Middle frontal gyrus (tissue), 1 donor: ENCODE results near the gene RPL3.

Source experiments
- DNase-seq: peaks from one replicate; pipeline ENCODE4 v3.0.0-alpha.2; 2015; ENCODE audit warnings: low spot score; ENCODE audit errors: extremely low spot score

Gene RPL3

DNA sequence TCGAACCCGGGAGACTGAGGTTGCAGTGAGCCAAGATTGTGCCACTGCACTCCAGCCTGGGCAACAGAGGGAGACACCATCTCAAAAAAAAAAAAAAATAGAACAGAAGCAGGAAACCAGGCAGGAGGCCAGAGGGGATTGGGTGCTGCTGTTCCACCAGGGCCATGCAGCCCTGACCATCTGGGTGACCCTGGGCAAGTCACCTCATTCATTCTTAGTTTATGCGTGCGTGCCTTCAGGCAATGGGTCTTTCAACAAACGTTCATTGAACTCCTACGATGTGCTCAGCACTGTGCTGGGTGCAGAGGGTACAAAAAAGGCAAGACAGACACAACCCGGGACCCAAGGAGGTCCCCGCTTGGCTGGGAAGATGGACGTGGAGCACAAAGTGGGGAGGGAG, 18.3 kb downstream of the RPL3 start:
- no peak for DNase-seq

GRCh38 chr22:39300186-39300830, 19.1 kb downstream of the RPL3 start:
- no peak for DNase-seq

- DNase-seq, result no peak
These were observed 19.6 kb downstream of the RPL3 start for GRCh38 chr22:39299829-39300178.

GRCh38 chr22:39298241-39298987, 21.0 kb downstream of the RPL3 start:
- no peak for DNase-seq

DNA sequence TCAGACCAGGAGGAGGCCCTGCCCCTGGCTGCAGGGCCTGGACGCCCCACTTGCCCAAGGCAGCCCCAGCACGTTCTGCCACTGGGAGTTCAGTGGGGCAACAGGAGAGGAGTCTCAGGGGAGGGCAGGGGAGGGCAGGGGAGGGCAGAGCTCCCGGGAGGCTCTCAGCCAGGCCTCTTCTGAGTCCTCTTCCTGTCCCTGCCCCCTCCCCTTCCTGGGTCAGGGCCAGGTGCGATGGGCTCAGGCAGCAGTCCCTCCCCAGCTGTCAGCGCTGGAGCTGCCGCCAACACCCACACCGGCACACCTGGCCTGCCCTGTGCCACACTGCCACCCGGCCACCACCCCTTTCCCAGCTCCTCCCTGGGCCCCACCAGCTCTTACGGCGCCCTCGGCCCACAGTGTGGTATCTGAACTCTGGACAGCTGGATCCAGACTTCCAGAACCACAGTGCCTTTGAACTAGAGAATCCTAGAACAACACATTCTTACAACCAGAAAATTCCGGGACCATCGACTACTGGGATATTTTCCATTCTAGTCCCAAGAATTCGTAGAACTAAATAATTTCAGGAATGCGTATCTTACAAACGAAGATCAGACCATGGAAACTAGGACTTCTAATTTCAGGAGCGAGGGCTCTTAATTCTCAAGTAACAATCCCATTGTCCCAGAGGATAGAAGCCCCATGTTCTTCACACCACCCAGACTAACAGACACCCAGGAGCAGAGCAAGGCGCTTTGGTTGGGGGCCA, 21.8 kb downstream of the RPL3 start:
- DNase-seq, result no peak

DNA sequence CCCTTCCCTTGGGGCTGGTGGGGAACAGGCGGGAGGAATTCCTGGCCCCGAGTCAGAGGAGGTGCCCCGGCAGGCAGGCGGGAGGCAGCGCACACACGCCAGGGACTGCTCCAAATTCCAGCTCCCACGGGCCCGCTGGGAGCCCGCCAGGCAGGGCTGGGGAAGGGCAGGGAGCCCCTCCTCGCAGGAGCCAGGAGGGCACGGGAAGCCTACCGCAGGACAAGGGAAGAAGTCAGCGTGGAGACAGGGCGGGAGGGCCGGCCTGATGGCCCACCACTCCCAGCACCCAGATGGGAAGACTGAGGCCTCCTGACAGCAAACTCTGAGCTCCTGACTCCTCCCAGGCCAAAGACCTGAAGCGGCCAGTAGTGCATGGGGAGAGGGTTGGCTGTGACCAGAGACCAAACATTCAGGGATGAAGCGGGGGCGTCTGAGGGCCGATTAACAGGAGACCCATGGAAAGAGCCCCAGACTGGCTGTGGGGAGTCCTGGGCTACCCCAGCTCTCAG, 22.4 kb downstream of the RPL3 start:
- DNase-seq, result no peak

GRCh38 chr22:39296535-39296934, 22.9 kb downstream of the RPL3 start:
- no peak for DNase-seq

- no peak for DNase-seq
These were observed 24.6 kb downstream of the RPL3 start for GRCh38 chr22:39294571-39295468.

DNA sequence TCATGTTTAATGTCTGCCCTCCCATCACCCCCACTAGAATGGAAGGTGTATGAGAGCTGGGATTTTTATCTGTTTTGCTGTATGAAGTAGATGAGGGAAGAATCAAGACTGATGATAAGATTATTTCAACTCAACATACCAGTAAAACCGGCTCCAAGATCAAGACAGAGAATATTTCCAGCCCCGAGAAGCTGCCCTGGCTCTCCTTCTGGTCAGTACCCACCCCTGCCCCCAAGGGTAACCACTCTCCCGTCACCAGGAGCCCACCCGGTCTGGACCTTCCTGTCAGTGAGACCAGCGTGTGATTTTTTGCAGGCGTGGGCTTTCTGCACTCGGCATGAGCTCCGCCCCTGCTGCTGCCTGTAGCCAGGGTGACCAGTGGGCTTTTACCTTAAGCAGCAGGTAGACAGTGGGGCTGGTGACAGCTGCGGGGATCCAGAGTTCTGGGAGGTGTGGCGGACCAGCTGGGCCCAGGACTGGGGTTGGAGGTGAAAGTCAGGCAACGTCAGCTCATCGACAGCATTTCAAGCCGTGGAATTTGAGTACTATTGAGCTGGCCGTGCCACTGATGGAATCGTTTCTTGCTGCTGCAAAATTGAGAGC, 25.6 kb downstream of the RPL3 start:
- no peak for DNase-seq

- no peak for DNase-seq
These were observed 26.8 kb downstream of the RPL3 start for GRCh38 chr22:39292561-39293074.

DNA sequence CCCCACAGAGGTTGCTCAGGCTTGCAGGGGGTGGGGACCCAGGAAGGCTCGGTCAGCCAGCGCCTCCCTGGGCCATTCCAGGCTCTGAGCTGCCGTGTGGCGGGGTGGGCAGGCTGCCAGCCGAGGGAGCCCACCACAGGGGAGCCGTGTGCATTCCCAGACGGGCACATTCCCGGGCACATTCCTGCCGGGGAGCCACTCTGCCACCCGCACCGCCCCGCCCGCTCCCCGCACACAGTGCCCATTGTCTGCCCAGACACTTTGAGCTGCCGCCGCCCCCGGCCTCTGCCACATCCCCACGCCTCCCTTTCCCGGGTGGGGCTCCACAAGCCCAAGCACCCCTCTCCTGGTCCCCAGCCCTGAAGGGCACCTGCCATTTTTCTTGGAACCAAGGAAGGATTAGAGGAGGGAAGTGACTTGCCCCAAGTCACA, 27.4 kb downstream of the RPL3 start:
- DNase-seq, result no peak

DNA sequence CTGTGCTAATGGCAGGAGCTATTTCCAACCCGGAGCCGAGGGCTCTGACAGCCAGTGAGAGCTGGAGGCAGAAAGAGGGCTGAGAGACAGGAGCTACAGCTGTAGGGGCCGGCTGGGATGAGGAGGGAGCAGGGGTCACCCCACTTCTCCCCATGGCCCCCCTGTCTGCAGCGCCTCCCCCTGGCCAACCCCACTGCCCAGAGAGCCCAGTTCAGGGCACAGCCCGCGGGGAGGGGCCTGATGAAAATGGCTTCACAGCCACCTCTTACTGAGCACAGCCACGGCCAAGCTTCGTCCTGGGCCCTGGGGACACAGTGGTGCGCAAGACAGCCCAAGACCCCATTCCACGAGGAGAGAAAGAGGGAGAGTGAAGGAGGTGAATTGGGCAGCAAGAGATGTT, 27.9 kb downstream of the RPL3 start:
- no peak for DNase-seq

DNA sequence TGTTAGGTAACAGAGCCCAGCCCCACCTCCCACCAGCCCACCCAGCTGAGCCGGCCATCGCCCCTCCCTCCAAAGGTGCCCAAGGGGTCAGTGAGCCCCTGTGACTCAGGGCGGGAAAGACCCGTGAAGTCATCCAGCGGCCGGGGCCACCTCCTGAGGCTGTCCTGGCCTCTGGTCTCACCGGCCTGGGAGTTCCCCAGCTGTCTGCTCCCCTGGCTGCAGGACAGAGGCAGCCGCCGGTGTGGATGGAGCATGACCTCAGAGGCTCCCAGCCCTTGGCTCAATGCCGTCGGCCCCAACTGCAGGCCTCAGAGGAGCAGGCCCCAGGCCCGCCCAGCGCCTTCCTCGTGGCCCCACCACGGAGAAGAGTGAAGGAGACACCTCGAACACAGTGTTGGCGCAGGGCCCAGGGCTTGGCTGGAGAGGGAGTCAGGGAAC, 28.7 kb downstream of the RPL3 start:
- no peak for DNase-seq

DNA sequence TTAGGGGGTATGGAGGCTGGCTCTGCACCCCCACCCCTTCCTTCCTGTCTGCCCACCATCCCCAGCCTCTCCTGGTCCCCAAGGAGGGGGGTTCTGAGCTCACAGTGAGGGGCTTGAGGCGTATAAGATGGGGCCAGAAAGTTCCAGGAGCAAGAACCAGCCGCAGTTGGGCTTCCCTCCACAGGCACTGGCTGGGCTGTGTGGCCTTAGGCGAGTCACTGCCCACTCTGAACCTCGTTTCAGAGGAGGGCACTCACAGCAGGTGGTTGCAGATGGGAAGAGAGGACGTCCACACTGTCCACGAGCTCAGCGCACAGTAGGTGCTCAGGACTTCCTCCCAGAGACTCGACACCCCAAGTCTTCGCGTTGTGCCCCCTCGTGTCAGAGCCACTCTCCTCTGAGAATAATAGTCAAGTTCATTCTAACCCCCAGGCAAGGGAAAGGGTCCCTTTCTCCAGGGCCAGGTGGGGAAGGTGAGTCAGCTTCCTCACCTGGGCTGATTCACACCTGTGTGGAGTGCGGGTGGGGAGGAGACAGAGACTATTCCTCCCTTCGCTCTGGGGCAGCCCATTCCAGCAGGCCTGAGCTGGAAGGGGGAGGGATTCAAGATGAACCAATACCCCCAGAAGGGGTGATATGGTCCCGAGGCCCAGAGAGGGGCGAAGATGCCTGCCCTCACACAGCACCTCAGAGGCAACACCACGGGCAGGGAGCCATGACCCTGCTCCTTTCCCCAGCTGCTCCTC, 29.3 kb downstream of the RPL3 start:
- DNase-seq, result no peak

DNA sequence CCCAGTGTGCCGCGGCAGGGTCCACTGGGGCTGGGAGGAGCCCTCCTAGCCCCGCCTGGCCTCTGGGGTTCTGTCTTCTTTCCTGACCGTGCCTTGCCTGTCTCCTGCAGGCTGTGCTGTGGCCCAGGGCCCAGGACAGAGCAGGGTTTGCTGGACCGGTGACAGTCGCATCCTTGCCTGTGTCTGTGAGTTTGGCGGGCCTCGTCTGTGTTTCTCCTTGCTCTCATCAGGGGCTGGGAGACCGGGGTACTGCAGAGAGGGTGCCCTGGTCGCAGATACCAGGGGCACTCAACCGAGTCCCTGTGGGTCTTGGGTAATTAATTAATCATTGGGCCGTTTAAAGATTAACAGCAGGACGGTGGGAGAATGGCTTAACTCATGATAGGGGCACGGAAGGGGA, 29.9 kb downstream of the RPL3 start:
- DNase-seq, result no peak

DNA sequence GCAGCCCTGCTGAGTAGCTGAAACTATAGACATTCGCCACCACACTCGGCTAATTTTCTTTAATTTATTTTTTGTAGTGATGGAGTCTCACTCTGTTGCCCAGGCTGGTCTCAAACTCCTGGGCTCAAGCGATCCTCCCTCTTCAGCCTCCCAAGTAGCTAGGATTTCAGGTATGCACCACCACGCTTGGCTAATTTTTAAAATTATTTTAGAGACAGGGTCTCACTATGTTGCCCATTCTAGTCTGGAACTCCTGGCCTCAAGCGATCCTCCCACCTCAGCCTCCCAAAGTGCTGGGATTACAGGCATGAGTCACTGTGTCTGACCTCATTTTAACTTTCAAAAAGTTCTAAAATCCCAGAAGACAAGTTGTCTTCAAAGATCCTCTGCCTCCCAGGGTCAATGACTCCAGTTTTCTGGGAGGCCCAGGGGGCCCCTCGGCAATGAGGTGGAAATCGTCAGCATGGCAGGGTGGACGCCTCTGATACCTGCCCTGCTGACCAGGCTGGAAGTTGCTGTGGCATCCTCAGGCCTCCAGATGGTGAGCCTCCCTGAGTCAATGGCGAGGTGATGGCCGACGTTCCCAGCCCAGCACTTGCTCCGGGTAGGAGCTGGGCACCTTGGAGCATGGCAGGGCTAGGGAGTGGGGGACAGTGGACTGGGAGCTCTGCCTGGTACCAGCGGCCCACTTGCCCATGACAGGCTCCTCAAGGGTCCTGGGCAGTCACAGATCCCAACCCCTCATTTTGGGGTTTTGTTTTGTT, 31.1 kb downstream of the RPL3 start:
- DNase-seq, result no peak

DNA sequence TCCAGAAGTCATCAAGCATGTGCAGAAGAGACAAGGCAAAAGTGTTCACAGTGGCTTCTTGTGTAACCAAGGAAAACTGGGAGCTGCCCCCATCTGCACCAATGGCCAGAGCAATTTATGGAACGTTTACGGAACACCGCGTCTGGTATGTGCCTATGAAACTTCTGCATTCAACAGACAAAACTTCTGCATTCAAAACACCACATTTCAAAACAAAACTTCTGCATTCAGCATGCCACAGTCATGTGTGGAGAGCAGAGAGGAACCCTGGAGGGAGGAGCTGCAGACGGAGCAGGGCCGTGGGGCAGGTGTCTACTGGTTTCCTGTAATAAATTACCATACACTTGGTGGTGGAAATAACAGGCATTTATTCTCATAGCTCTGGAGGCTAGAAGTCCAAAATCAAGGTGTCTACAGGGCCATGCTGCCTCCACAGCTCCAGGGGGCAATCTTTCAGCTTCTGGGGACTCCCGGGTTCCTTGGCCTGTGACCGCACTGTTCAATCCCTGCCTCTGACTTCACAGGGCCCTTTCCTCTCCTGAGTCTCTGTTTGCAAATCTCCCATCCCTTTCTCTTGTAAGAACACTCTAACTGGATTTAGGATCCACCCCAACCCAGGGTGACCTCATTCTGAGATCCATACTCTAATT, 32.2 kb downstream of the RPL3 start:
- no peak for DNase-seq

DNA sequence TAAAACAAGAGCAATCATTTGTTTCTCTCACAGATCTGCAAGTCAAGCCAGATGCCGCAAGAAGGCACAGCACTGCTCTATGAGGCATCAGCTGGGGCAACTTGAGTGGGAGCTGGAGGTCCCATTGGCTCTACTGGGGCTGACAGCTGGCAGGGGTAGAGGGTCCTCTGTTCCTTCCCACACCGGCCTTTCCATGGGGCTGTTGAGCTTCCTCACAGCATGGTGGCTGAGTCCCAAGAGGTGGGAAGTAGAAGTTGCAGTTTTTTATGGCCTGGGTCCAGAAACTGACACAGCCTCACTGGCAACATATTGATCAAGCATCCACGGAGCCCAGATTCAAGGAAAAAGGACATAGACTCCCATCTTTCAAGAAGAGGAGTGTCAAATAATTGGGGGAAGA, 34.4 kb downstream of the RPL3 start:
- no peak for DNase-seq
